ENCODE data around the gene PTPRN.
"Not testable (repeated sequence)": the region's sequence is repeated elsewhere in the genome, so short reads cannot be mapped to it uniquely, and the experiment has no call there.

Gene PTPRN

GRCh38 chr2:219306047-219306446, 3.2 kb downstream of the PTPRN start:
- DNase-seq = no peak

DNA sequence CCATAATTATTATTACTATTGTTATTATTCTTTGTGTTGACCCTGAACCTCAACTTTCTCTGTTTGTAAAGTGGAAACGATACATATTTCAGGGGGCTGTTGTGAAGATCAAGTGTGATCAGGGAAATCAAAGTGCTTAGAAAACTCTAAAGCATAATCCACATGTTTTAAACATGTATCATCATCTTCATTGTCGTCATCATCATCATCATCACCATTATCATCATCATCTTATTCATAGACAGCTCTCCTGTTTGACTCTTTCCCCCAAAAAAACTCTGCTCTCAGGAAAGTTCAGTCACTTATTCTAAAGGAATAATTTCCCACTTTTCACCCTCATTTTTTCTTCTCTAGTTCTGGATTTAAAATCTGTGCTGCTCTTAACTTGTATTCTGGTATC, 5.0 kb downstream of the PTPRN start:
- DNase-seq = no peak

DNA sequence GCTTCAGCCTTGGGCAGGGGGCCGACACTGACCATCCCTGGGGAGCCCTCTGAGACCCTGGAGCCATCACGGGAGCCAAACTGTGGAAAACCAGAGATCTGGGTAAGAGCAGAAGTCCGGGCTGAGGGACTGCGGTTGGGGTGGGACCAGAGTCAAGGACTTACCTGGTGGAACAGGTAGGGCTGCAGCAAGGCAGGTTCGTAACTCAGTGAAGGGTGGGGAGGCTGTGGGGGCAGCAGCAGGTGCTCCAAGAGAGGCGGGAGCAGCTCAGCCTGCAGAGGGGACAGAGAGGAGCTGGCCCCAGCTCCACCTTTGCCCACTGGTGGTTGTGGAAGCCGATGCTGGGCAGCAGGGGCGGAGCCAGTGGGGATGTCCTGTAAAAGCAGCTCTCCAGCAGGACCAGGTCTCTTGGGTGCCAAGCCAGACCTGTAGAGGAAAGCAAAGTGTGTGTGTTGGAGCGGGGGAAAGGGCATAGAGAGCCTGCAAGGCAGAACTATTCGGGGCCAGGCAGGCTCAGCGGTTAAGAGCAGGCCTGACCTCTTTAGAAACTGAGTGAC, 6.7 kb downstream of the PTPRN start:
- no peak for DNase-seq

GRCh38 chr2:219300022-219300421, 9.2 kb downstream of the PTPRN start:
- no peak for DNase-seq

DNA sequence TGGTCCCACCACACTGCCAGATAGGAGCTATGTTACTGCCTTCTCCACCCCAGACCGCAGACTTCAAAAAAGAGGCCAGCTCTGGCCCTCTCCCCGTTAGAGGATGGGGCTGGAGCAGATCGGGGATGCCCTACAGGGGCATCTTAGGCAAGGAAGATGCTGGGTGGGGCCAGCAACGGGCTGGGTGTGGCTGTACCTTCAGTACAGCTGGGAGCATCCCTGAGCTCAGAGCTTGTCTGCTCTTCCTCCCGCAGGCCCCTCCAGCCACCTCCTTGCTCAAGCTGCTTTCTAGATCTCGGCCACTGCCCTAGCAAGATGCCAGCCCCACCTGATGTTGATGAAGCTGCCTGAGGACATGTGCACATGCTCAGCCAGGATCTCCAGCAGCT, 9.8 kb downstream of the PTPRN start:
- DNase-seq = no peak

- peak; percentile 13 to 67 for DNase-seq
Measured at GRCh38 chr2:219298759-219299371, 10.3 kb downstream of the PTPRN start.

DNA sequence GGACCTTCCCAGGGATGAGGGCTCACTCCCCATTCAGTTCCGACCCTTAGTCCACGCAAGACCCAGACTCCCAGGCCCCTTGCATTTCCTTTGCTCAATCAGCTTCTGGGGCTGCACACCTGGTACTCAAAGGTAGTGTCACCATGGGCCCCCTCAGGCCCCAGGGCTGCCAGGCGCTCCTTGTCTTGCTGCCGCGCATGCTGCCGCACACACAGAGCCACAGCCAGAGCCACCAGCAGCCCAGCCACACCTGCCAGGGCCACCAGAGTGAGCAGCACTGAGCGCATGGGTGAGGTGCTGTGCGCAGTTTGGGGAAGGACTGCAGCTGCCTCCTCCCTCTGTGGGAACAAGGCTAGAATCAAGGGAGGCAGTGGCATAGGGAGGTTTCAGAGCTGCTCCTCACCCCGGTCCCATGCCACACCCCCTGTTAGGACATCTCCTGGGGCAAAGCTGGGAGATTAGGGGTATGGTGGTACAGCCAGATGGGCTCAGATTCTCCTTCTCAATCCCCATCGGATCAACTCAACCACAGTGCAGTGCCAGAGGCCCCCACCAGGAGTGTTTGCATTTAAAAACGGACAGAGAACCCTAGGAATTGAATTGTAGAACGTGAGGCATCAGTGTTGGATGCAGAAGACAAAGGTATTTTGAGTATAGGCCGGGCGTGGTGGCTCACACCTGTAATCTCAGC, 11.3 kb downstream of the PTPRN start:
- DNase-seq = no peak

DNA sequence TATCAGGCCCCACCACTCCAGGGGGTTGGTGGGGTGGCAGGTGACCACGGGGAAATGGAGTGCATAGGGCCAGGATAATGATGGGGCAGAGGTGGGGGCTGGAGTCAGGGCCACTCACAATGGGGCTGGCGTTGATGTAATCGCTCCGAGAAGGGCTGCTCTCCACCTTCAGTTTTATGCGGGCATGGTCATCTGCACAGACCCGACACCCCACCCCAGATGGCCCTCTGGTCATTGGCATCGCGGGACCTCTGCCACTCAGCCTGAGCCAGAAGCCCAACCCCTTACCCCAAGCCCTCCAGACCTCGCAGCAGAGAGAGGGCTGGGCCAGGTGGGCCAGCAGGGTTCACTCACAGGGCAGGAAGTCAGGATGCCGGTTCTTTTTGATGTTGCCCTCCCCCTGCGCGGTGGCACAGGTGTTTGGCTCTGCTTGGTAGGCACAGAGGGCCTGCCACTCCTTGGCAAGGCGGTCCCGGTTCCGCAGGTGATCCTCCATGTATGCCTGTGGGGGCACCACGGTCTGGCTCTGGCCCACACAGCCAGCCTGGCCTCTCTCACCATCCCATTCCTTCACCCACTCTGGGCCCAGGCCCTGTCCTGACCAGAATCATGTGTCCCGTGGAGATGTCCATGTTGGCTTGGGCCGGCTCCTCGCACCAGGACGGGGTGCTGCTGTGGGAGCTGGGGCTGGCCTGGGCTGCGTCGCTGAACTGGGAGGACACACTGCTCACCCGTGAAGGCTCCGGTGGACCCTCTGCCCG, 12.4 kb downstream of the PTPRN start:
- no peak for DNase-seq

- no peak for DNase-seq
Measured at GRCh38 chr2:219296142-219296541, 13.1 kb downstream of the PTPRN start.

- DNase-seq = peak; percentile 54 to 73
Measured at GRCh38 chr2:219294356-219295351, 14.5 kb downstream of the PTPRN start.

DNA sequence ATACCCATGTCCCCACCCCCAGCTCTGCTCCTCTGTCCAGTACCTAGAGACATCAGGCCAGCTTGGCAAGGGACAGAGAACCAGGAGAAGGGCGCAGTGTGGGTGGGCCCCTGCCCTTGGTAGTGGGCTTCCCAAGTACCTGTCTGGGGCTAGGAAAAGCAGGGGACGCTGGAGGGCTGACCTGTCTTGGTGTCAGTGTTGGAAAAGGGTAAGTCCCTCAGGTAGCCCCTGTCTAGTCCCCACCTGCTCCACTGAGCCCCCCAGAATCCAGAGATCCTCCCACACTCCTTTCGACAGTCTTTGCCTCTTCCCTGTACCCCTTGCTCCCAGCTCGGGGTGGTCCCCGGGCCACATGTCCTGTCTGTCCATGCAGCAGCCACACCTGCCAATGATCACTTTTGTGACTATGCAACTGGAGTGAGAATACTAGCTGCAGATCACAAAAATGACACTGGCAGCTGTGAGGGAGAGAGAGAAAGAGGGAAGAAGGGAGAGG, 15.4 kb downstream of the PTPRN start:
- no peak for DNase-seq

- DNase-seq = no peak
Measured at GRCh38 chr2:219292616-219293015, 16.6 kb downstream of the PTPRN start.

DNA sequence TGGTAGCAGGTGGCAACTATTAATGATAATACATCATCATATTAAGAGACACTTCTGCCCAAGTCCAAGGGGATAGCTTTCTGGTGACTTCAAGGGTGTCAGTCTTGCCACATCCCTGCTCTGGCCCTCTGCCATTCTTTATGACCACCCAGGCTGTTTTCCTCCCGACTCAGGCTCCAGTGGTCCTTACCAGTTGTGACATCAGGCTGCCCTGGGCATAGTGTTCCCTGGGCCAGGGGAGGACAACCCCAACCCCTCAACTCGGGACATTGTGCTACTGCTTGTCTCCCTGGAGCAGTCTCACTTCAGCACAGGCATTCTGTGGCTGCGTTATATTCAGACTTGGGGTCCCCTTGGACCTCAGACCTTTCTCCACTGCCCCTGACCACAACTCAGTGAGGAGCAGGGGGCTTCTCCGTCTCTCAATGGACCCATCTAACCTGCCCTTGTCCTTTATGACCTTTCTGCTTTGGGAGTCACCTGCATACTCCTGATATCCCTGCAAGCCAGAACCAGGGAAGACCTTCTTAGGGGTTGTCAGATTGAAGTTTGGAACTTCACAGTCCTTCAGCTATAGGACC, 17.2 kb downstream of the PTPRN start:
- no peak for DNase-seq

DNA sequence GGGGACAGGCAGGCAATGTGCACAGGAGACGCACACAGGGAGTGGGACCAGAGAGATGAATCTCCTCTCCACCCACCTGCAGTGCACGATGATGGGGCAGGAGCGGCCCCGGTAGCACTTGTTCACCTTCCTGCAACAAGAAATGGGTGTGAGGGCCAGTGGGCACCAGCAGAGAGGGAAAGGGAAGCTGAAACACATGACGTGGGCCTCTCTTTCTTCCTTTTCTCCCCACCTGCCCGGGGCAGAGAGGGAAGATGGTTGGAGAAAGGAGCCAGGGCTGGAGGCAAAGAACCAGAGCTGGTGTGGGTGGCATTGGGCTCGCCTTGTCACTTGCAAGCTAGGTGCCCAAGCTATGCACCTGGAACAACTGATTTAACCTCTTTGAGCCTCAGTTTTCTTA, 17.8 kb downstream of the PTPRN start:
- no peak for DNase-seq

- DNase-seq = no peak
Measured at GRCh38 chr2:219290381-219291171, 18.6 kb downstream of the PTPRN start.

DNA sequence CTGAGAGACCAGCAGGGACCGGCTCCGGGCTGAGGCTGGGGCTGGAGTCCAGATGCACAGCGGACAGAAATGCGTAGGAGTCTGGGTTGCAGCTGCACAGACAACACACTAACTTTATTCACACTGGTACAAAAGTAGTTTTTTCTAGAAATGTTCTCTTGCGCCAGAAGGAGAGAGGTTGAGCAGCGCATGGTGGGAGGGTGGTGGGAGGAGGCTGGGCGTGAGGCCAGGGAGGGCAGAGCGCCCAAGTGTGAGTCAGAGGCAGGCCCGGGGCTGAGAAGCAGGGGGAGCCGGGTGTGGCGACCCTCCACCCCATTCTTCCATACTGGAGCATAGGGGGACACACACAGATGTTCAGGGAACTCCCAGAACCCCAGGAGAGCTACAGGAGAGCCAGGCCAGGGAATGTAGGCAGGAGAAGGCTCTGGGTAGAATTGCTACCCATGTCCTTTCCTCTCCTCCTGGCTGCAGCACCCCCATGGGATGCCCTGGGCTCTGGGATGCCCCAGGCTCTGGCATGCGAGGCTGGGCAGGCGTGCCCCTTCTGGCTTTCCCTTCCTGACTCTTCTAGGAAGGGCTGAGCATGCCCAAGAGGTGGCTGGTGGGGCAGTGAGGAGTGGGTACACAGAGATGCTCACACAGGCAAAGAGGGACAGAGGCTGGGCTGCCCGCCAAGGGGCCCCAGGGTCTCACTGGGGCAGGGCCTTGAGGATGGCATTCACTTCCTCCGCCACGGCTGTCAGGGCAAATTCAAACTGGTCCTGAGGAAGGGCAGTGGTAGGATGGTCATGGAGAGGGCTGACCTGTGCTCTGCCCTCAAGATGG, 19.5 kb downstream of the PTPRN start:
- no peak for DNase-seq

DNA sequence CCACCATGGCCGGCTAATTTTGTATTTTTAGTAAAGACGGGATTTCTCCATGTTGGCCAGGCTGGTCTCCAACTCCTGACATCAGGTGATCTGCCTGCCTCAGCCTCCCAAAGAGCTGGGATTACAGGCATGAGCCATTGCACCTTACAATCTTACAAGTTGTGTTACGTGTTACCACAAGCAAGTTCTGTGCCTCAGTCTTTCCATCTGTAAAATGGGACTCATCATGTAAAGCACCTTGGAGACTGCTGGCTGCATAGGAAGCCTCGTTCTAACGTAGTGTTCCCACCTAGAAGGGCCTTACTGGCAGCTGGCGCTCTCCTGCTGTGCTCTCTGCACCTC, 20.0 kb downstream of the PTPRN start:
- no peak for DNase-seq

DNA sequence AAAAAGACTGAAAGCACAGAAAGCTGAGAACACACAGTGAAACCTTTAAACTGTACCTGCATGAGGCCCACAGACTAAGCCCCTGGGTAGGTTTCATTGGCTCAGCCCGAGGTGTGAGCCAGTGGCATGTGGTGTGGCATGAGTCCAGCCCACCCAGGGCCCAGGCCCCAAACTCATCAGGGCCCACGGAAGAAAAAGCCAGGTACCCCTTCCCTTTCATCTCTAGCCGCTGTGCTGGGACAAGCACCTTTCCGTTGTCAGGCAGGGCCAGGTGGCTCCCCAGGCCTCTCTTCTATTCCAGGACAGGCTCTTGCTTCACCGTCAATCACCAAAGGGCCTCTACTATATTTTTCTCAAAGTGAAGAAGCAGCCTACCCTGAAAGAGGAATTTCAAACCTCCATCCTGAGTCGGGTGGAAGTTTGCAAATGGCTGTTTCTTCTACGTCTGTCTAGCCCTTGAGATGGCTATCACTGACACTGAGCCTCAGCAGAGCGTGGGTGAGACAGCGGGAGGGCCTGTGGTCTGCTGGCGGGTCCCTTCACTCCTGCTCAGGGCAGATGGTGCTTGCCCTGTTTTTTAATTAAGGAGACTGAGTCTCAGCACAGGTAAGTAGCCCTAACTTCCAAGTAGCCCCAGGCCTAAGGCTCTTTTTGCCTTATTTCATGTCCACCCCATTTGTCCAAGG, 21.5 kb downstream of the PTPRN start:
- no peak for DNase-seq

GRCh38 chr2:219287116-219287440, 22.1 kb downstream of the PTPRN start:
- not testable (repeated sequence) for DNase-seq
